VCaP (cell line): Measurements from ENCODE around the gene ANAPC2.
A peak's percentile ranks its signal among the peaks of the same experiment; 100 is the strongest.

Source experiments
- H3K27ac ChIP-seq: fragments of 450-650 bp; 2 replicates; pipeline ENCODE4 v1.5.1; 2017
- CTCF ChIP-seq: fragments of 450-650 bp; conservative IDR thresholded peaks from 2 replicates; pipeline ENCODE4 v1.5.1; 2017; ENCODE audit warnings: mild to moderate bottlenecking, moderate library complexity

ANAPC2 gene

GRCh38 chr9:137220317-137221094, 32.1 kb upstream of the ANAPC2 start:
- peak overlapping the region; percentile 97 for H3K27ac ChIP-seq
- no peak for TF ChIP-seq CTCF

- peak overlapping the region; percentile 97 for H3K27ac ChIP-seq
- no peak for TF ChIP-seq CTCF
Measured at GRCh38 chr9:137219757-137220316, 31.5 kb upstream of the ANAPC2 start.

GRCh38 chr9:137218754-137219271, 30.5 kb upstream of the ANAPC2 start:
- TF ChIP-seq CTCF = no peak
- H3K27ac ChIP-seq = peak overlapping the region; percentile 97

GRCh38 chr9:137218212-137218753, 29.9 kb upstream of the ANAPC2 start:
- TF ChIP-seq CTCF = no peak

GRCh38 chr9:137217276-137218211, 29.2 kb upstream of the ANAPC2 start:
- no peak; the same call in 1 of the 2 replicates for TF ChIP-seq CTCF
- peak overlapping the region; percentile 97 for H3K27ac ChIP-seq

More at GRCh38 chr9:137218212-137218753, 29.9 kb upstream of the ANAPC2 start:
- peak overlapping the region; percentile 97 for H3K27ac ChIP-seq

GRCh38 chr9:137216188-137216965, 28.0 kb upstream of the ANAPC2 start:
- no peak for TF ChIP-seq CTCF
- peak overlapping the region; percentile 97 for H3K27ac ChIP-seq
